HL-60 (cell line): Measurements from ENCODE around the gene RFX8.

Source experiments
- CTCF ChIP-seq: IDR thresholded peaks from one replicate; pipeline ENCODE4 v1.5.1; 2011; ENCODE audit warnings: low read length, control low read depth, inconsistent platforms; ENCODE audit not compliant: insufficient read depth
- GABPA ChIP-seq: IDR thresholded peaks from 2 replicates; pipeline ENCODE4 v1.6.1; 2012; ENCODE audit warnings: low read depth
- POLR2AphosphoS5 ChIP-seq: IDR thresholded peaks from 2 replicates; pipeline ENCODE4 v1.6.1; 2012; ENCODE audit warnings: low read depth
- REST ChIP-seq: IDR thresholded peaks from 2 replicates; pipeline ENCODE4 v1.6.1; 2012; ENCODE audit warnings: low read depth; ENCODE audit not compliant: insufficient replicate concordance
- SPI1 ChIP-seq: IDR thresholded peaks from 2 replicates; pipeline ENCODE4 v1.6.1; 2012; ENCODE audit warnings: low read depth, mild to moderate bottlenecking, borderline replicate concordance

GRCh38 chr2:101473911-101474701, 806 bp downstream of the RFX8 start:
- no peak for TF ChIP-seq REST
- no peak for TF ChIP-seq CTCF
- no peak; the same call in 1 of the 2 replicates for TF ChIP-seq POLR2AphosphoS5
- peak; percentile 26; the same call in 1 of the 2 replicates for TF ChIP-seq SPI1
- 0 out of 2 replicates have a peak, but pooled peaks have one; percentile 45 for TF ChIP-seq GABPA
